Activated T-cell treated with anti-CD3 and anti-CD28 coated beads, Interleukin-2, amount 50 U/mL, for 24 hours (primary cell): ENCODE data around the gene ACTRT2.
A peak's percentile ranks its signal among the peaks of the same experiment; 100 is the strongest.

Experiments used
- DNase-seq: peaks from one replicate; pipeline ENCODE4 v3.0.0-alpha.2; 2020
- H3K27ac Mint-ChIP-seq: 2 replicates; pipeline ENCODE4 v1.8.0; 2020; ENCODE audit warnings: mild to moderate bottlenecking, mixed read lengths
- H3K27me3 Mint-ChIP-seq: 2 replicates; pipeline ENCODE4 v1.8.0; 2020; ENCODE audit warnings: mixed read lengths
- H3K36me3 Mint-ChIP-seq: 2 replicates; pipeline ENCODE4 v1.8.0; 2020; ENCODE audit warnings: low read depth, mixed read lengths
- H3K4me1 Mint-ChIP-seq: 2 replicates; pipeline ENCODE4 v1.8.0; 2020; ENCODE audit warnings: low read depth, mixed read lengths
- H3K4me3 Mint-ChIP-seq: 2 replicates; pipeline ENCODE4 v1.8.0; 2020; ENCODE audit warnings: mild to moderate bottlenecking, moderate library complexity, mixed read lengths
- H3K9me3 Mint-ChIP-seq: 2 replicates; pipeline ENCODE4 v1.8.0; 2020; ENCODE audit warnings: mixed read lengths

Gene ACTRT2

GRCh38 chr1:3004285-3005205, 16.7 kb upstream of the ACTRT2 start:
- no peaks in the 10 kb centered on the region for H3K36me3 Mint-ChIP-seq
- H3K27ac Mint-ChIP-seq: no peak overlapping the region
- no peaks in the 10 kb centered on the region for H3K4me1 Mint-ChIP-seq
- DNase-seq: no peak
- peaks cover 46% of the 10 kb centered on the region for H3K27me3 Mint-ChIP-seq
- H3K4me3 Mint-ChIP-seq: no peak overlapping the region
- peaks cover 12% of the 10 kb centered on the region for H3K9me3 Mint-ChIP-seq

GRCh38 chr1:3005771-3006170, 15.5 kb upstream of the ACTRT2 start:
- H3K4me1 Mint-ChIP-seq: no peaks in the 10 kb centered on the region
- H3K27me3 Mint-ChIP-seq: peaks cover 39% of the 10 kb centered on the region
- DNase-seq: no peak
- H3K27ac Mint-ChIP-seq: no peak overlapping the region
- peaks cover 12% of the 10 kb centered on the region for H3K9me3 Mint-ChIP-seq
- H3K36me3 Mint-ChIP-seq: no peaks in the 10 kb centered on the region
- H3K4me3 Mint-ChIP-seq: no peak overlapping the region

GRCh38 chr1:3007298-3008147, 13.7 kb upstream of the ACTRT2 start:
- DNase-seq: peak; percentile 1
- Mint-ChIP-seq H3K4me1 (no peaks in the 10 kb centered on the region), H3K4me3 (no peak overlapping the region), H3K27ac (no peak overlapping the region), H3K36me3 (no peaks in the 10 kb centered on the region), H3K27me3 (peaks cover 45% of the 10 kb centered on the region), H3K9me3 (peaks cover 12% of the 10 kb centered on the region)

- peak; percentile 11 for DNase-seq
- no peak overlapping the region for H3K4me3 Mint-ChIP-seq
- H3K27me3 Mint-ChIP-seq: peaks cover 47% of the 10 kb centered on the region
- peaks cover 2% of the 10 kb centered on the region for H3K4me1 Mint-ChIP-seq
- no peaks in the 10 kb centered on the region for H3K36me3 Mint-ChIP-seq
- no peak overlapping the region for H3K27ac Mint-ChIP-seq
- peaks cover 12% of the 10 kb centered on the region for H3K9me3 Mint-ChIP-seq
Observed at GRCh38 chr1:3009021-3009420, 12.2 kb upstream of the ACTRT2 start.

DNA sequence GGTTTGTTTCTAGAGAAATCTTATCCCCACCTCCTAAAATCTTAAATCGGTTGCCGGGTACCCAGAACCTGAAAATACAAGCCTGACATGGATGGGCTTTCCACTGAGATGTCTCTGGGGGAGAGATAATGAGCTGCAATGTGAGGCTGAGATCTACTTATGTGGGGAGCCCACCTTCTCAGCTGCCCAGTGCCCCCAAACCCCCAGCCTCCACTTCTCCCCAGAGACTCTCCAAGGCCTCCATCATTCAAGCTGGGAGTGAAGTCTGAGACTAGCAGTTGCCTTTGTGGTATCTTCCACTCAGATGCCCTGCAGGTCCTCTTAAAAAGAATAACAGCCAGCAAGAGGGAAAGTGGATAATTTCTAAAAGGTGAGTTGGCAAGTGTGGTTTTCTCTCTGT, 11.7 kb upstream of the ACTRT2 start:
- no peak overlapping the region for H3K27ac Mint-ChIP-seq
- H3K27me3 Mint-ChIP-seq: peaks cover 49% of the 10 kb centered on the region
- H3K4me3 Mint-ChIP-seq: no peak overlapping the region
- no peak for DNase-seq
- no peaks in the 10 kb centered on the region for H3K36me3 Mint-ChIP-seq
- peaks cover 12% of the 10 kb centered on the region for H3K9me3 Mint-ChIP-seq
- peaks cover 2% of the 10 kb centered on the region for H3K4me1 Mint-ChIP-seq

DNA sequence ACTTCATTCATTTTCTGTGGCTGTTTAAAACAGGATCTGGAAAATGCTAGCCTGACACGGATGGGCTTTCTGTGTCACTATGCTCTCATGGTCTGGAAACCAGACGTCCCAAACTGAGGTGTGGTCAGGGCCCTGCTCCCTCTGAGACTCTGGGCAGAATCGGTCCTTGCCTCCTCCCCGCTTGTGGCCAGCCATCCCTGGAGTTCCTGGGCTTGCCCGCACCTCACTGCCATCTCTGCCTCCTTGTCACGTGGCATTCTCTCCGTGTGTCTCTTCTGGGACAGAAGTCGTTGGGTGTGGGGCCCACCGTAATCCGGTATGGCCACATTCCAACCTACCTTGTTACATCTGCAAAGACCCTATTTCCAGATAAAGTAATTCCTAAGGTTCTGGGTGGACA, 10.1 kb upstream of the ACTRT2 start:
- Mint-ChIP-seq H3K27me3 (peaks cover 46% of the 10 kb centered on the region), H3K36me3 (no peaks in the 10 kb centered on the region)

GRCh38 chr1:3011631-3012455, 9.4 kb upstream of the ACTRT2 start:
- peaks cover 2% of the 10 kb centered on the region for H3K4me1 Mint-ChIP-seq
- H3K4me3 Mint-ChIP-seq: no peak overlapping the region
- no peaks in the 10 kb centered on the region for H3K36me3 Mint-ChIP-seq
- no peak overlapping the region for H3K27ac Mint-ChIP-seq
- H3K27me3 Mint-ChIP-seq: peaks cover 44% of the 10 kb centered on the region
- DNase-seq: no peak
- H3K9me3 Mint-ChIP-seq: peaks cover 5% of the 10 kb centered on the region

More for the DNA sequence above, 10.1 kb upstream of the ACTRT2 start:
- Mint-ChIP-seq H3K9me3 (peaks cover 12% of the 10 kb centered on the region), H3K4me1 (peaks cover 2% of the 10 kb centered on the region), H3K4me3 (no peak overlapping the region), H3K27ac (no peak overlapping the region)
- no peak for DNase-seq

DNA sequence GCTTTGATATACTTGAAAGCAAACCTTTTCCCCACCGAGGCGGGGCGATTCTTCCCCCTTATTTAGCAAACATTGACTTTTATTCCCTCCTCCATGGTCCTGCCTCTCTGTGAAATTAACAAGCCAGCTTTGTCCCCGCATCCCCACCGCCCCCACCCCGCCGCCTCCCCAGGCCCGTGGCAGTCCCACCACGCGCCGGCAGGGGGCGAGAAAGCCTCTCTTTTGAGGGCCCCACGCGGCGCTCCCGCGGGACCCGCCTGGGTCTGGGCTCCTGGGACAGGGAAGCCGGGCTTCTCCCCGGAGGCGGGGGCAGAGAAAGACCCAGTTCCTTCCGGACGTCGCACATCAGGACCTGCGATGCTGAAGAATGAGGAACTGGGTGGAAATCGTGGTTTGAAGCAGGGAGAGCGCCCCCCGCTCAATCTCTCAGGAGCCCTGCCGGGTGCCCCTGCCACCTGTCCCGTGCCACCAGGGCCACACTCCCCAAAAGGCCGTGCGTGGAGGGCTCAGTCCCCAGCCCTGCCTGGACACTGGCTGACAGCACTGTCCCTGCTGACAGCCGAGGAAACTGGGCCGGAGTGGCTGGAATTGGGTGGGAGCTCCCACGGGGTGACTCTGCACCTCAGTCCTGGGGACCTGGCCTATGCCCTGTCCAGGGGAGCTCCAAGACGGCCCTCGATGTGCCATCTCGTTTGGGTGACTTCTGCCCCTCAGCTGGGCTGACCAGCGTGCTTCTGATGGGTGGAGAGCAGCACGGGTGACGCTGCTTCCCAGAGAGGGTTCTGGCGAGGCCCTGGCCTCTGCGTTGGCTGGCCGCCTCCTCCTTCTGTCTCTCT, 8.6 kb upstream of the ACTRT2 start:
- no peak overlapping the region for H3K27ac Mint-ChIP-seq
- H3K36me3 Mint-ChIP-seq: no peaks in the 10 kb centered on the region
- H3K9me3 Mint-ChIP-seq: peaks cover 3% of the 10 kb centered on the region
- DNase-seq: peak; percentile 72
- peaks cover 2% of the 10 kb centered on the region for H3K4me1 Mint-ChIP-seq
- peaks cover 42% of the 10 kb centered on the region for H3K27me3 Mint-ChIP-seq
- no peak overlapping the region for H3K4me3 Mint-ChIP-seq

- H3K9me3 Mint-ChIP-seq: no peaks in the 10 kb centered on the region
- DNase-seq: no peak
- no peaks in the 10 kb centered on the region for H3K36me3 Mint-ChIP-seq
- H3K4me1 Mint-ChIP-seq: peaks cover 2% of the 10 kb centered on the region
- H3K4me3 Mint-ChIP-seq: no peak overlapping the region
- H3K27ac Mint-ChIP-seq: no peak overlapping the region
- peaks cover 34% of the 10 kb centered on the region for H3K27me3 Mint-ChIP-seq
Observed at GRCh38 chr1:3013371-3014049, 7.8 kb upstream of the ACTRT2 start.

DNA sequence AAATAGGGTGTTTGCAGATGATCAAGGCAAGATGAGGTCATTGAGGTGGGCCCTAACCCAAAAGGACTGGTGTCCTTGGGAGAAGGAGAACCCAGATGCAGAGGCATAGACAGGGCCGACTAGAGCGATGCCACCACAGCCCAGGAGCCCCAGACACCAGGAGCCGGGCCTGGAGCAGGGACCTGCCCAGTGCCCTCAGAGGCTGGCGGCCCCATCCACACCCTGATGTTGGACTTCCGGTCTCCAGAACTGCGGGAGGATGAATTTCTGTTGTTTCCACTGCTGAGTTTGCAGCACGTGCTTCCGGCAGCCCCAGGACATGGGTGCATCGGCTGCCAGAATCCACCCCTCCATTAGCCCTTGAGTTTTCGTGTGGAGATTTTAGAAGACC, 7.2 kb upstream of the ACTRT2 start:
- H3K27me3 Mint-ChIP-seq: peaks cover 30% of the 10 kb centered on the region
- no peak for DNase-seq
- H3K27ac Mint-ChIP-seq: no peak overlapping the region
- no peak overlapping the region for H3K4me3 Mint-ChIP-seq
- H3K9me3 Mint-ChIP-seq: no peaks in the 10 kb centered on the region
- H3K36me3 Mint-ChIP-seq: no peaks in the 10 kb centered on the region
- peaks cover 2% of the 10 kb centered on the region for H3K4me1 Mint-ChIP-seq

DNA sequence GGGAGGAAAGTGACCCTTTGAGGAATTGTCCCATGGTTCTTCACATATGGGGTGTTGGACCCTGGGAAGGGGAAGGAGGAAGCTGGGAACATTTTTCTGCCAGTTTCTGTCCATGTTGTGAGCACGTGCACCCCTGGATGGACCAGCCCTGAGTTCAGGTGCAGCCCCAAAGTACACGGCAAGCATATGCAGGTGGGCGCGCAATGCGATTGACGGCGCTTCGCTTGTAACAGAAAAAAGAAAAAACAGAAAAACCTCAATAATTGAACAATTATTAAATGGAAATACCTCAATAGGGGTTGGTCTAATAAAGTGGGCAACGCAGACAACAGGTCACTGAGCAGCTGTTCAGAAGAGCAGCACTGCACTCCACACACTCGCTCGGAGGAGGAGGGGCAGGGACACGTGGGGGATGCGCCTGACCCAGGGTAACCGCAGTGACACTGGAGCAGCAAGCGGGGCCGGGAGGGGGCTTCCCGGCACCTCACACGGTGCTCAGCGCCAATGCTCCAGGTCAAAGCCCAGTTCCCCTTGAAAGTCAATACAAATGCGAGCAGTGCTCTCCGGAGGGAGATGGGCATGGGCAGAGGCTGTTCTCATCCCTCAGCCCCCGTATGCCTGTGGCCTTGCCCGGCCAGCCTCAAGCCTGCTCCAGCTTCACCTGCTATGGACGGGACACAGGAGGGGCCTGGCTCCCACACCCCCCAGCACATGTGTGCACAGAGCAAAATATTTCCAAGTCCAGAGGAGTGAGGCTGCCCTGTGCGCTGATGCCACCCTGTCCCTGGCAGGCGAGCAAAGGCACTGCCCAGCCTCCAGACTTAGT, 6.6 kb upstream of the ACTRT2 start:
- H3K4me3 Mint-ChIP-seq: no peak overlapping the region
- H3K27me3 Mint-ChIP-seq: peaks cover 30% of the 10 kb centered on the region
- H3K4me1 Mint-ChIP-seq: peaks cover 2% of the 10 kb centered on the region
- no peak for DNase-seq
- no peak overlapping the region for H3K27ac Mint-ChIP-seq
- no peaks in the 10 kb centered on the region for H3K36me3 Mint-ChIP-seq
- H3K9me3 Mint-ChIP-seq: no peaks in the 10 kb centered on the region

DNA sequence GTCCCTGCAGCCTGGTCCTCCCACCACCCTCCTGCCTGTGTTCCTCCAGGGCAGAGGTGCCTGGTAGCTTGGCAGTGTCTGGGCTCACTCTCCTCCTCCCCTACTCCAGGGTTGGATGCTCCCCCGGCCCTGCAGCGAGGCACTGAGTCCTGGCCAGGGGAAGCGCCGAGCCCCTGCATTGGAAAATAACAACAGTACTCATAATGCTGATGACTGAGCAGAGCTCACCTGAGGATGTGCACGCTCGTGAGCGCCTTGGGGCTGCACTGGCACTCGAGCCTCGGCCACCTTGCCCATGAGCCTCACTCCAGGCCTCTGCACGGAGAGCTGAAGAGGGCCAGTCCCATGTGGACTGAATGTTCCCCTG, 6.0 kb upstream of the ACTRT2 start:
- Mint-ChIP-seq H3K4me1 (peaks cover 2% of the 10 kb centered on the region), H3K36me3 (no peaks in the 10 kb centered on the region), H3K4me3 (no peak overlapping the region), H3K9me3 (no peaks in the 10 kb centered on the region), H3K27me3 (peaks cover 30% of the 10 kb centered on the region), H3K27ac (no peak overlapping the region)
- no peak for DNase-seq

- no peaks in the 10 kb centered on the region for H3K36me3 Mint-ChIP-seq
- no peak overlapping the region for H3K27ac Mint-ChIP-seq
- H3K9me3 Mint-ChIP-seq: no peaks in the 10 kb centered on the region
- no peak for DNase-seq
- H3K4me3 Mint-ChIP-seq: no peak overlapping the region
- H3K4me1 Mint-ChIP-seq: peaks cover 2% of the 10 kb centered on the region
- H3K27me3 Mint-ChIP-seq: peaks cover 26% of the 10 kb centered on the region
Observed at GRCh38 chr1:3015744-3016143, 5.5 kb upstream of the ACTRT2 start.
